Activated CD4-positive, alpha-beta T cell treated with anti-CD3 and anti-CD28 coated beads, Interleukin-2, amount 10 ng/mL, durations not matched to agents 24 days and 14 days (primary cell): ENCODE results near the gene HERC4. TPM values are rescaled to one million over a fixed set of nuclear protein-coding genes. Genes with fewer than 3 reads are reported as not detected.
A peak's percentile ranks its signal among the peaks of the same experiment; 100 is the strongest.
"Not testable (repeated sequence)": the region's sequence is repeated elsewhere in the genome, so short reads cannot be mapped to it uniquely, and the experiment has no call there.

Experiments used
- DNase-seq: peaks from one replicate; pipeline ENCODE4 v3.0.0; 2022
- H3K27ac Mint-ChIP-seq: one replicate; pipeline ENCODE4 v1.8.0; 2022; ENCODE audit warnings: mild to moderate bottlenecking, mixed read lengths
- H3K27me3 Mint-ChIP-seq: one replicate; pipeline ENCODE4 v1.8.0; 2022; ENCODE audit warnings: mixed read lengths
- H3K36me3 Mint-ChIP-seq: one replicate; pipeline ENCODE4 v1.8.0; 2022; ENCODE audit warnings: low read depth, mild to moderate bottlenecking, mixed read lengths
- H3K4me1 Mint-ChIP-seq: one replicate; pipeline ENCODE4 v1.8.0; 2021; ENCODE audit warnings: mixed read lengths
- H3K4me3 Mint-ChIP-seq: one replicate; pipeline ENCODE4 v1.8.0; 2022; ENCODE audit warnings: mild to moderate bottlenecking, moderate library complexity, mixed read lengths
- H3K9me3 Mint-ChIP-seq: one replicate; pipeline ENCODE4 v1.8.0; 2021; ENCODE audit warnings: mixed read lengths
- intact Hi-C: fragments of 100-400 bp; cut with micrococcal nuclease; formaldehyde crosslinking; loops from one replicate; pipeline ENCODE4 v1.15.1; 2023
- total RNA-seq: library from RNA; stranded (reverse); gene quantifications from 2 replicates; pipeline ENCODE4 v1.2.3, GENCODE V29; 2022

The HERC4 gene
- total RNA-seq, 1 donor from 2014 or later, result 49.1 TPM

- no peaks in the 10 kb centered on the region for H3K27me3 Mint-ChIP-seq
- no peaks in the 10 kb centered on the region for H3K9me3 Mint-ChIP-seq
- H3K4me3 Mint-ChIP-seq, result no peak overlapping the region
- H3K4me1 Mint-ChIP-seq, result peaks cover 11% of the 10 kb centered on the region
- intact Hi-C loops, result no loop called here
- H3K27ac Mint-ChIP-seq, result no peak overlapping the region
- DNase-seq, result no peak
- peaks cover 23% of the 10 kb centered on the region for H3K36me3 Mint-ChIP-seq
These were observed 25.6 kb downstream of the HERC4 start for GRCh38 chr10:68049289-68050078.

- H3K9me3 Mint-ChIP-seq, result no peaks in the 10 kb centered on the region
- no peaks in the 10 kb centered on the region for H3K27me3 Mint-ChIP-seq
- intact Hi-C loops, result no loop called here
- H3K4me1 Mint-ChIP-seq, result peaks cover 9% of the 10 kb centered on the region
- H3K4me3 Mint-ChIP-seq, result no peak overlapping the region
- no peak for DNase-seq
- peaks cover 23% of the 10 kb centered on the region for H3K36me3 Mint-ChIP-seq
- H3K27ac Mint-ChIP-seq, result no peak overlapping the region
These were observed 27.3 kb downstream of the HERC4 start for GRCh38 chr10:68047554-68048327.

GRCh38 chr10:68047122-68047521 is 28.0 kb downstream of the HERC4 start:
- intact Hi-C loops, result no loop called here
- no peak for DNase-seq
- H3K27ac Mint-ChIP-seq, result no peak overlapping the region
- peaks cover 22% of the 10 kb centered on the region for H3K36me3 Mint-ChIP-seq
- H3K4me3 Mint-ChIP-seq, result no peak overlapping the region
- no peaks in the 10 kb centered on the region for H3K27me3 Mint-ChIP-seq
- H3K9me3 Mint-ChIP-seq, result no peaks in the 10 kb centered on the region
- H3K4me1 Mint-ChIP-seq, result peaks cover 8% of the 10 kb centered on the region

- Mint-ChIP-seq H3K9me3 (no peaks in the 10 kb centered on the region), H3K36me3 (peaks cover 22% of the 10 kb centered on the region), H3K4me3 (no peak overlapping the region), H3K4me1 (peaks cover 8% of the 10 kb centered on the region), H3K27ac (no peak overlapping the region), H3K27me3 (no peaks in the 10 kb centered on the region)
- intact Hi-C loops, result no loop called here
- DNase-seq, result no peak
These were observed 28.4 kb downstream of the HERC4 start for GRCh38 chr10:68046642-68047041.

- peak overlapping the region; percentile 67 for H3K27ac Mint-ChIP-seq
- H3K27me3 Mint-ChIP-seq, result no peaks in the 10 kb centered on the region
- no peak for DNase-seq
- no peaks in the 10 kb centered on the region for H3K9me3 Mint-ChIP-seq
- intact Hi-C loops, result loop anchor here (1.0 kb wide), 1 partner anchor 31 kb away; no protein-coding TSS in a partner anchor
- peaks cover 21% of the 10 kb centered on the region for H3K36me3 Mint-ChIP-seq
- peaks cover 8% of the 10 kb centered on the region for H3K4me1 Mint-ChIP-seq
- H3K4me3 Mint-ChIP-seq, result no peak overlapping the region
These were observed 32.1 kb downstream of the HERC4 start for GRCh38 chr10:68043030-68043429.

- intact Hi-C loops, result no loop called here
- Mint-ChIP-seq H3K4me3 (no peak overlapping the region), H3K4me1 (peaks cover 2% of the 10 kb centered on the region), H3K9me3 (no peaks in the 10 kb centered on the region), H3K27me3 (no peaks in the 10 kb centered on the region), H3K36me3 (peaks cover 35% of the 10 kb centered on the region), H3K27ac (no peak overlapping the region)
- DNase-seq, result no peak
These were observed 43.0 kb downstream of the HERC4 start for GRCh38 chr10:68032113-68032512.

- intact Hi-C loops, result no loop called here
- DNase-seq, result no peak
- no peak overlapping the region for H3K27ac Mint-ChIP-seq
- peaks cover 40% of the 10 kb centered on the region for H3K36me3 Mint-ChIP-seq
- no peak overlapping the region for H3K4me3 Mint-ChIP-seq
- H3K9me3 Mint-ChIP-seq, result peaks cover 4% of the 10 kb centered on the region
- H3K4me1 Mint-ChIP-seq, result peaks cover 3% of the 10 kb centered on the region
- H3K27me3 Mint-ChIP-seq, result no peaks in the 10 kb centered on the region
These were observed 47.7 kb downstream of the HERC4 start for GRCh38 chr10:68027429-68027828.

GRCh38 chr10:68023292-68023691 is 51.8 kb downstream of the HERC4 start:
- Mint-ChIP-seq H3K36me3 (peaks cover 65% of the 10 kb centered on the region), H3K27me3 (no peaks in the 10 kb centered on the region), H3K4me1 (peaks cover 3% of the 10 kb centered on the region), H3K27ac (no peak overlapping the region), H3K9me3 (peaks cover 8% of the 10 kb centered on the region), H3K4me3 (no peak overlapping the region)
- no peak for DNase-seq
- intact Hi-C loops, result no loop called here

GRCh38 chr10:68022324-68022723 is 52.8 kb downstream of the HERC4 start:
- intact Hi-C loops, result not testable (repeated sequence)

GRCh38 chr10:68016519-68016918 is 58.6 kb downstream of the HERC4 start:
- peak overlapping the region; percentile 12 for H3K27ac Mint-ChIP-seq
- H3K4me3 Mint-ChIP-seq, H3K27me3 Mint-ChIP-seq, H3K4me1 Mint-ChIP-seq, intact Hi-C loops, H3K9me3 Mint-ChIP-seq, DNase-seq: not testable (repeated sequence)
- peaks cover 49% of the 10 kb centered on the region for H3K36me3 Mint-ChIP-seq

More at GRCh38 chr10:68022324-68022723, 52.8 kb downstream of the HERC4 start:
- not testable (repeated sequence) for DNase-seq, H3K27ac Mint-ChIP-seq, H3K4me1 Mint-ChIP-seq, H3K4me3 Mint-ChIP-seq, H3K9me3 Mint-ChIP-seq, H3K27me3 Mint-ChIP-seq
- peaks cover 62% of the 10 kb centered on the region for H3K36me3 Mint-ChIP-seq

GRCh38 chr10:68010426-68010940 is 64.6 kb downstream of the HERC4 start:
- Mint-ChIP-seq H3K27ac (no peak overlapping the region), H3K27me3 (no peaks in the 10 kb centered on the region), H3K4me1 (no peaks in the 10 kb centered on the region), H3K4me3 (no peak overlapping the region), H3K9me3 (peaks cover 17% of the 10 kb centered on the region), H3K36me3 (peaks cover 53% of the 10 kb centered on the region)
- DNase-seq, result no peak
- intact Hi-C loops, result no loop called here

- H3K4me3 Mint-ChIP-seq, result no peak overlapping the region
- intact Hi-C loops, result no loop called here
- no peak for DNase-seq
- no peaks in the 10 kb centered on the region for H3K27me3 Mint-ChIP-seq
- H3K4me1 Mint-ChIP-seq, result no peaks in the 10 kb centered on the region
- peaks cover 68% of the 10 kb centered on the region for H3K36me3 Mint-ChIP-seq
- peaks cover 27% of the 10 kb centered on the region for H3K9me3 Mint-ChIP-seq
- H3K27ac Mint-ChIP-seq, result no peak overlapping the region
These were observed 67.7 kb downstream of the HERC4 start for GRCh38 chr10:68007356-68007755.

GRCh38 chr10:68001539-68001938 is 73.5 kb downstream of the HERC4 start:
- Mint-ChIP-seq H3K27ac (no peak overlapping the region), H3K36me3 (peaks cover 47% of the 10 kb centered on the region), H3K4me1 (no peaks in the 10 kb centered on the region), H3K9me3 (peaks cover 10% of the 10 kb centered on the region), H3K27me3 (no peaks in the 10 kb centered on the region), H3K4me3 (no peak overlapping the region)
- intact Hi-C loops, result no loop called here
- no peak for DNase-seq

GRCh38 chr10:68001000-68001399 is 74.1 kb downstream of the HERC4 start:
- Mint-ChIP-seq H3K9me3 (peaks cover 10% of the 10 kb centered on the region), H3K27me3 (no peaks in the 10 kb centered on the region), H3K27ac (no peak overlapping the region), H3K4me3 (no peak overlapping the region), H3K36me3 (peaks cover 46% of the 10 kb centered on the region), H3K4me1 (no peaks in the 10 kb centered on the region)
- intact Hi-C loops, result no loop called here
- DNase-seq, result no peak
